HG03097 (cell line): ENCODE results near the gene NCAM2.

Experiments used
- ATAC-seq: cut with Tn5 transposase; IDR thresholded peaks from one replicate; pipeline ENCODE4 v1.9.1; 2021; ENCODE audit not compliant: unreplicated experiment, low FRiP score

NCAM2 gene

DNA sequence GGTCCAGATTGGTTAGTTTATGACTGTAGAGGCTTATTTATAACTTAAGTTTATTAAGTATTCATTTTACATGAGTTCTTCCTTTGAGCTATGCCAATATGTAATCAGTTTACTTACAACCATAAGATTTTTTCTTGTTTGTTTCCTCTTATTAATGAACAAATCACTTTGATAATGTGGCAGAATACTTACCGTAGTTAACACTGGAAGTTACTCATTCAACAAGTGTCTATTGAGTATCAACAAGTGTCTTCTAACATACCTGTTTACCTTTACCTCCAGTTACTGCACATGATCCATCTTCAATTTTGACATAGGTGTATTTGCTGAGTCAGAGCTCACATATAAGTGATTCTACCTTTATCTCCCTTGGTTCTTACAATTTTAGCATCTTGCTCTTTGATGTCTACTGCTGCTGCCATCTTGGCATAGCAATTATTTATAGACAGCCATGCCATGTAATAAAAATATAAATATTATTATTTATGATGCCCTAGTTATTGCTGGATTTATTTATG is 205.7 kb downstream of the NCAM2 start:
- no peak for ATAC-seq

DNA sequence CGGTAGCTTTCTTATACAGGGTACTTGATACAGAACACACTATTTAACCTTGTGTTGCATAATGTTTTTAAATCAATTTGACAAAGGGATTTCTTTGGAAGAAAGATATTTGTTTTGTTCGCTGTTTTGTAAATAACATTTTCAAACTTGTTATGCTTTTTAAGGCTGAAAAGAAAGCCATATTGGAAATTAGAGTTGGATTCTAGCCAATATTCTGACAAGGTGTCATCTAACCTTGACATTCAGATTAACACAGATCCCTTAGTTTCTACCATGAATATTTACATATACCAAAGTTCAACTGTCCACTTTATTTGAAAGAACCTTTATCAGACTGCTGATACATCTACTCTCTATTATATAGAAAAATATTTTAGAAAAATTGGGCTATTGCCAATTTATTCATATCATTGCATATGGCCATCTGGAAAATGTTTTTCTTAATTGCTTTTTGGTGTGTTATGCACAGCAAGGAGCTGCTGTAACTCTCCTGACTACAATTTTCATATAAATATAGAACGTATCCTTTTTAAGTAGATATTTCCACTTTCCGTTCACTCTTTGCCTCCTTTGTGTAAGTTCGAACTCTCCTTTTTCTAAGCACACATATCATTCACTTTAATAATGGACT is 206.3 kb downstream of the NCAM2 start:
- no peak for ATAC-seq

DNA sequence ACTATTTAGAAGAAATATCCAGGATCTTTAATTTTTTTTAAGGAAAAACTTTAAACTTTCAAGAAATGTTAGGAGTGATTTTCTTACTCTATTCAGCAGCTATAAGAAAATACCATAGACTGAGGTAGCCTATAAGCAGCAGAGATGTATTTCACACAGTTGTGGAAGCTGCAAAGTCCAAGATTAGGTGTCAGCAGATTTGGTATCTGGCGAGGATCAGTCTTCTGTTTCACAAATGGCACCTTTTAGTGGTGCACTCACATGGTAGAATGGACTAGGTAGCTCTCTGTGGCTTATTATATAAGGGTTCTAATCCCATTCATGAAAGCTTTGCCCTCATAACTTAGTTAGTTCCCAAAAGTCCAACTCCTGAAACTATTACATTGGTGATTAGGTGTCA is 207.4 kb downstream of the NCAM2 start:
- no peak for ATAC-seq

DNA sequence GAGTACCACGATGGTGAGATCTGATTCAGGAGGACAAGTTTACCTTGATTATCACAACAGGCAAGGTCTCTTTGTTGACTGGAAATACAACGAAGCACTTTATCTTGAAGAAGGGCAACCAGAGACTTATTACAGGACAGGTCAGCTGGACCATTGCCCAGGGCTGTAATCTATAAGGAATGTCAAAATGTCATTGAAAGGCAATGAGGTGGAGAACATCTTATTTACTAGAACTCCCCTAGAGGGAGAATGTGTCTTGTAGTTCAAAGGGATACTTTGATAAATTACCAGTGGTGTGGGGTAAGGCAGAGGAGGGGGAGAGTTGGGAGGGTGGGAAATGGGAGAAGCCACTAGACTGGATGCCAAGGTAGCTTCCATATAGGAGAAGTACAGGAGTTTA is 212.3 kb downstream of the NCAM2 start:
- ATAC-seq: no peak

DNA sequence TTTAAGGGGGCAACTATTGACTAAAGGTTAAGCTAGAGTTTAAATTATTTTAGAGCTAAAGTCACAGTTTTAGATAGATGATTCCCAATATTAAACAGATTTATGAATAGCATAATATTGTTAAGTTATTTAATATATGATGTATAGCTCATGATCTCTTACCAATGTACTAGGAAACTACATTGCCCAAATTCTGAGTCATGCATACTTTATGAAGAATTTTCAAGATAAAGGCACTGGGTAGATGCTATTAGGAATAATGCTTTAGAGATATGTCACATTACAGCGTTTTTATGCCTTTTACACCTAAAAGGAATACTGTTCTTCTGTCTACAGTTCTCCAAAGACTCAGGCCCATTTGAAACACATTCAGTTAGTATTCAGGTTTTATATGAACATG is 215.1 kb downstream of the NCAM2 start:
- no peak for ATAC-seq

DNA sequence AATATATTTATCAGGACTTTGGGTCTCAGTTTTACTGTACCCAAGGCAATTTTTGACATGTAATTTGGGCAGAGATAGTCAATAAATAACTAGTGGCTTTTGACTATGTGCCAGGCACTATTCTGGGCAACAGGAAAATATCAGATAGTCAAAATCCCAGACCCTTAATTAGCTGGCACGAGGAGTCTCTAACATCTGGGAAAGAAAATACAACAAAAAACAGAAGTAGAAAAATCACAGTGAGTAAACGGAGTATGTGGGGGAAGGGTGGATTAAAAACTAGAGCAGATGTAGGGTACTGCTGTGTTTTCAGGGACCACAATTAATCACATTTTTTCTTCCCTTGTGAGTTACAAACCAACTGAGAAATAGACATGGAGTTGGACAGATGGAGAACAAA is 217.8 kb downstream of the NCAM2 start:
- ATAC-seq: no peak

DNA sequence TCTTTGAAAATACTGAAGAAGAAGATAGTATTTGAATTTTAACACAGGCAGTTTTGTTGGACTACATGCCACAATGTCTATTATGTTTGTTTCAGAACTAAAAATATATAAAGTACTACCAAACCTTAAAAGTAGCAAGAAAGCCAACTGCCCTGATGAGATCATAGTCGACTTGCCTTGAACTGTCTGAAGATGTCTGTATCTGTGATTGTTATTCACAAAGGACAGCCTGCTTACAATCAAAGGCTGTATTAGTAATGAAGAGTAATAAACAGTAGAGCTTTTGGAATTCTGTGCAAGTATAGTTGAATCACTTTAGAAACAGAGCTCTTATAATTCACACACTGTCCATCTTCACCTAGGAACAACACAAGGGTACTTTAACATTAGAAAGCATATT is 228.3 kb downstream of the NCAM2 start:
- no peak for ATAC-seq

DNA sequence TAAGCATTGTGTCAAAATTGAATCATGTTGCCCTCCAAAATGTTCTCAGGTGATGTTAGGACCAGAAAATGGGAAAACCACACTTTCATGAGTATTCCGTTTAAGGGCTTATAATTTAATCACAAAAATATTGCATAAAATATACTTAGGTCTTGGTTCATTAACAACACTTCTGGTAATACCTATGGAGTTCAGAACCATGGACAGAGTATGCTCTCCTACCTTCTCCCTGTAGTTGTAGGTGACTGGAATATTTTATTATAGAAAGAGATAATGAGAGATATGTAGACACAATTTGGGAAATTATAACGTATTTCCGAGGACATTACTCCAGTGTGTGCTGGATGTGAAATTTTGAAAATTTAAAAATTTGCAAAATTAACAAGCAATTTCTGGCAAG is 232.5 kb downstream of the NCAM2 start:
- no peak for ATAC-seq

DNA sequence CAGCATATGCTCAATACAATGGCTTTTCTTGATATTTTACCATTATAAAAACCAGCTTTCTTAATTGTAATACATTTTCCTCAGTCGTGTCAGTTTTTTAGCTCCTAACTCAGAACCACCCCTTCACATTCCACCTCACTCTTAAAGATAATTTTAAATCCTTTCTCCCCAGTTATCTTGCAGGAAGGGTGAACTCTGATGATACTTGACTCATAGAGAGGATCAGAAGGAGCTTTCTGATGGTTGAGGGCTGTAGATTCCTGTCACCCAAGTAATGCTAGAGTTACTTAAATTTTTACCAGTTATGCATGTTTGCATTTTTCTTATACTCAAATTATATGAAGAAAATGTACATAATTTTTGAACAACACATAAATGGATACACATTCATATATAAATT is 233.7 kb downstream of the NCAM2 start:
- ATAC-seq: no peak

DNA sequence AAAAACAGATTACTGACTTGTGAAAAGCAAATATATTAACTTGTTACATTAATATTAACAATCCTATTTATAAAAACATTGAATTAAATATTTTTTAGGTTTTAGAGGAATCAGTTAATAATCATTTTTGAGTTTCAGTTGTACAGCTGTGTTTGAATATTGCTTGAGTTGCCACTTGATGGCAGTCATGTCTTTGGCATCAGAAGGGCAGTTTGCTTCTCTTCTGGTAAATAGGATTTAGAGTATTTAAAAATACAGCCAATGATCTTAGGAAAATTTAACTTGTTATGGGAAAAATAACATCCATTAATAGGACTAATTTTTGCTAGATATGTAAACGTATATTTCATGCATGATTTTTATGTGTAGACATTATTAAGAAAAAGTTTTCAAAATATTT is 234.1 kb downstream of the NCAM2 start:
- no peak for ATAC-seq

DNA sequence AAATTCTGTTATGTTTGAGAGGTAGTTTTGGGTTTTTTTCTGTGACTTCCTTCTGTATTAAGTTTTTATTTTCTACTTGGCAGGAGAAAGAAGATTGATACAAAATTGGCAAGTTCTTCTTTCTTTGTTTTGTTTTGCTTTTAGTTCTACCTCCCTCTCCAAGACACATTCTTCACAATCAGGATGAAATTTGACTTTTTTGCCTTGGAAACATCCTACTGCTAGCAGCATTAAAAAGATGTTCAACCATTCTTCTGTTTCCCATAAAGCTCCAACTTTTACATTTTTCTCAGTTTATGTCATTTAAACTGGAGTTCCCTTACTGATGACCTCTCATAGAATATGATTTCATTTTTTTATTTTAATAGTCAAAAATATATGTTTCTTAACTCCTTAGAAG is 234.8 kb downstream of the NCAM2 start:
- ATAC-seq: no peak

DNA sequence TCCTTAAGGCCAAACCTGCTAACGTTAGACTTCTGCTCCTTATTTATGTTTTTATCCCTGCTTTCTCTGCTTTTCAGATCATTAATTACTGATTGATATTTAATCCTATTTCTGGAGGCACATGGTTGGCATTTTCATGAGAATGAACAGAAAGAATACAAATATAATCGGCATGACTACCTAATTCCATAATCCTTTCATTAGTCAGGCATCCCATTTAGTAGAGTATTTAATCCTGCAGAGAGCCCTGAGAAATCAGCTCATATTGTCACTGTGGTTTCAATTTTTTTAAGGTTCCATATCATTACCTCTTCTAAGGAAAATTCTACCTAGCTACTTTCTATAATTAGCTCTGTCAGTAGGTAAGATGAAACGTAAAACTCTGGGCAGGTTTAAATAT is 238.8 kb downstream of the NCAM2 start:
- ATAC-seq: no peak

DNA sequence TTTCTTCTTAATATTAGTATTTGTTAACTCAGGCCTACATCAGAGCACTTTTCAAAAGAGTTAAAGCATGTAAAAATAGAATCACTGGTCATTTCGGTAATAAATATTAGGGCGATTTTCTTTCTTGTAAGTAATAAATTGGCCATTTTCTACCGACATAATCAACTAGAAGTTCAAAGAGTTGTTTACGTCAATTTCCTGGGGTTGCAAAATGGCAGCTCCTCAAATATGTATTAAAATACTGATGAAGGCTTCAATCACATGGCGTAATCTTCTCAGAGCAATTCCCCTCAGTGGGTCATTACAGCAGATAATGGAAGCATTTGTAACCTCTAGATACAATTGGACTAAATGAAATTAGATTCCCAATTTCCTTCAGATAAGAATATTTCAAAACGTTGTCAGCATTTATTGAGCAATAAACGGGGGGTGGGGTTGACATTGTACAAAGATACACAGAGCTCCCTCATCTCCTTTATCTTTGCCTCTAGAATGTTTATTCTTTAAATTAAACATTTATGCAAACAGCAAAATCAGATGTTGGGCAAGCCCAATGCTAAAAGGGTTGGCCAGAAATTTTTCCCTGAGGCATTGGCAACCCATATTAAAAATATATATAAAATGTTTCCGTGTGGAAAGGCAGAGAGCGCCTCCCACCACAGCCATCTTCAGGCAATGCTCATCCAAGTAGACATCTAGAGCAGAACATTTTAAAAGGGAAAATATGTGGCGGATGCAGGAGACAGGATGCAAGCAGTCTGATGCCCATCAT is 240.6 kb downstream of the NCAM2 start:
- no peak for ATAC-seq

DNA sequence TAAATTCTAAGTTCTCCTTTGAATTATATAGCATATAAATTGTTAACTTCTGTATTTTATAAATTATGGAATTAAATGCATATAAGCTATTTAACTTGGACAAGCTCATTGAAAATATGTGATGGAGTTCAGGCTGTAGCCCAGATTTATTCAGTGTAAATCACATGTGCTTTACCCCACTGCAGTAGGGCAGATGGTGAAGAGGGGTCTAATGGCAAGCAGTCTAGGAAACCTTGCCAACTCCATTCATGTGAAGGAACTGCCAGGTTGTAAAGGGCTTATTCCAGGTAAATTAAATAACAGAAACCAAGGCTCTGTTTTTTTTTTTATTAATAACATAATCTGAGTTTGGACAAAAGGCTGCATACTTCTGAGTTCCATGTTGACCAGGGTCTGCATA is 243.2 kb downstream of the NCAM2 start:
- ATAC-seq: no peak

DNA sequence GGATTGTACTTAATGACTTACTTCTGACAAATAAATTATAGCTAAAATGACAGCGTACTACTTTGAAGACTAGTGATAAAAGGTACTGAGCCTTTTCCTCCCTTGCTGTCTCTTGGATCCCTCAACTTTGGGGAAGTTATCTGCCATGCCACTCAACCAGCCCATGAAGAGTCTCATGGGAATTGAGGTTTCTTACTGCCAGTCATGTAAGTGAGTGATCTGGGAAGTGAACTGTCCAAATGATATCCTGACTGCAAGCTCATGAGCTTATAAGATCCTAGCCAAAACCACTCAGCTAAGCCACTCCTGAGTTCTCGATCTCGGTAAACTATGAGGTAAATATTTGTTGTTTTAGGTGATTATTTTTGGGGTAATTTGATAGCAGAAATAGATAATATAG is 247.8 kb downstream of the NCAM2 start:
- no peak for ATAC-seq

DNA sequence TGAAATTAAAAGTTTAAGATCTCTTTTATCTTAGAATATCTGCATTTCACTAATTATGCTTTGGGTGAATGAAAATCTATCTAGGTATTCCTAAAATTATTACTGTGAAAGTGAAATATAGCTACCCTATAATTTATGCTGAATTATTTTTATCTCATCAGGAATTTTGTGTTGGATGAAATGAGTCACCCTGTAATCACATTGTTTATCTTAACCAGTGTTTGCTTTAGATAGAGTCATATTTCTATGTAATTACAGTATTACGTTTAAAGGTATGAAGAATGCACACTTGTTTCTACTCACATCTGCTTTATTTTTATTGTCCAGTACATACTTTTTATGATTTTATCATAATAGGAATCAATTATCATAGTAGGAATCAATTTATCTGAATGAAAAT is 249.2 kb downstream of the NCAM2 start:
- no peak for ATAC-seq

DNA sequence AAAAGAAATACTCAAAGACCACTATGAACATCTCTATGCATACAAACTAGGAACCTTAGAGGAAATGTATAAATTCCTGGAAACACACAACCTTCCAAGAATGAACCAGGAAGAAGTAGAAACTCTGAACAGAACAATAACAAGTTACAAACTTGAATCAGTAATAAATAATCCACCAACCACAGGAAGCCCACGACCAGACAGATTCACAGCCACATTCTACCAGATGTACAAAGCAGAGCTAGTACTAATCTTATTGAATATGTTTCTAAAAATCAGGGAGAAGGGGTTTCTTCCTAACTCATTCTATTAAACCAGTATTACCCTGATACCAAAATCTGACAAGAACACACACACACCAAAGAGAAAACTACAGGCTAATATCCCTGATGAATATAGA is 263.8 kb downstream of the NCAM2 start:
- ATAC-seq: no peak

DNA sequence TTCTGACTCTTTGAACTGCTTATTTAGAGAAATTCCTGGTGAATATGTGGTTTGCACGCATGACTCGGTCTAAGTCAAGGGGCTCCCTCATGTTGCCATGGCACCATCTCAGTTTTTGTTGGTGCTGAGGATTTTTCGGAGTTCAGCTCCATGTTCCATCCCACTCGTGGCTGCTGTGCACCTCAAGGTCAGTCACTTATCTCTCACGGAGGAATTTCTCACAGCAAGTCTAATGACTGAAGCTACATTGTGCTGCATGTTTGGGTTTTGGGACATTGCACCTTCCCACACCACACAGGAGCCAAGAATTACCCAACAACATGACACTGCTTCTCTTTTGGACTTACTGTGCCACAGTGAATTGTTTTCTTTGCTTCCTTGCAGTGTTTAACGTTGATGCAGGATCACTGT is 269.9 kb downstream of the NCAM2 start:
- ATAC-seq: no peak

DNA sequence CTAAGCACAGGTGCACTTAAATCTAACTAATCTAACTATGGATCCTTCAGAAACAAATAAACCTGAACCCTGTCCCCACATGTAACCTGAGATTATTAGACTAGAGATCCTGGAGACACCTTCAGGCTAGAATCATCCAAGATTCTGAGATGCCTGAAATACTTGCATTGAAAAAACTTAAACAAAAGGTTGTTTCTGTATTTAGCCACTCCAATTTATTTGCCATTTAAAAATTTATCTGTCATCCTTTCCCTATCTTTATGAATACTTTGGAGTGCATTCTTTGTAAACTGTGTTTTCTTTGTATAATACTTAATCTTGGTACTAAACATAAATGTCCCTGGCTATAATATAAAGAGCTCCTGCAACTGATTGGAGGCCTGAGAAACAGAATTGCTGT is 270.7 kb downstream of the NCAM2 start:
- no peak for ATAC-seq

DNA sequence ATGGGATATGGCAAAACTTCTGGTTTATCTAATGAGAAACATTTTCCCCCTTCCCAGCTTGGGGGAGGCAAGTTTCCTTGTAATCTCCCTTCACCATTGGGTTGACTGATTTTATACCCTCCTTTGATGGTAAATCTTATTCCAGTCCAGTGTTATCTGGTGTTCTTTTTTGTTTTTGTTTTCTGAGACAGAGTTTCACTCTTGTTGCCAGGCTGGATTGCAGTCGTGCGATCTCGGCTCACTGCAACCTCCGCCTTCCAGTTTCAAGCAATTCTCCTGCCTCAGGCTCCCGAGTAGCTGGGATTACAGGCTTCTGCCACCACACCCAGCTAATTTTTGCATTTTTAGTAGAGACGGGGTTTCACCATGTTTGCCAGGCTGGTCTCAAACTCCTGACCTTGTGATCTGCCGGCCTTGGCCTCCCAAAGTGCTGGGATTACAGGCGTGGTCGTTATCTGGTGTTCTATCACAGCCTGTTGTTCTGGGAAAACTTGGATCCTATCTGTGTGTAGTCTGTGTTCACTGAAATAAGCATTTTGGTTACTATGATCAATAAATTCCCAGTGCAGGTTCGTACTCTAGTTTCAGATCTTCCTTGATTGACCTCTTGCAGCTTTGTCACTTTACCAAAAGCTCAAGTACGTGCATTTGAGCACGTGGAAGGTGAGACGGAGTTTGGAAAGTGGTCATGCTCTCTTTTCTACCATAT is 281.1 kb downstream of the NCAM2 start:
- no peak for ATAC-seq

DNA sequence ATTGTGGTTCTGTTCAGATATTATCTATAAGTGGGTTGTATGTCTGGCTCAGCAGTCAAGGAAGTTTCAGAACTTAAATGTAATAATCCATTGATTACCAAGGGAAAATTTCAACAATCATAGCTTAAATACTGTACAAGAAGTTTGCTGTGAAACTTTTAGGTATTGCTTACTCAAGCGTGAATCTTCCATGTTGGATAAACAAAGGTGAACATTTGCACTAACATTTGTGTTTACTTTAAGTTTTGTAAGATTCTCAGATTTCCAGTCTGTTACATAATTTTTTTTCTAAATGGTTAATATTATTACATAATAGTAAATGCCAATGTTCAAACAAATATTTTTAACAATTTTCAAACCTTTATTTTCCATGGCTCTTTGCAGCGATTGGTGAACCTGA is 285.6 kb downstream of the NCAM2 start:
- ATAC-seq: no peak
